Activated gamma-delta T cell treated with anti-CD3 and anti-CD28 coated beads, Interleukin-2, amount 50 U/mL, for 16 hours (primary cell): Measurements from ENCODE around the gene PDZD8.
"Not testable (repeated sequence)": the region's sequence is repeated elsewhere in the genome, so short reads cannot be mapped to it uniquely, and the experiment has no call there.

Experiments
- DNase-seq: peaks from one replicate; pipeline ENCODE4 v3.0.0-alpha.2; 2020; ENCODE audit warnings: low read depth

Gene PDZD8

GRCh38 chr10:117294039-117294645 lies 81.1 kb downstream of the PDZD8 start:
- no peak for DNase-seq

- not testable (repeated sequence) for DNase-seq
Observed at GRCh38 chr10:117290872-117291271, 84.4 kb downstream of the PDZD8 start.

- no peak for DNase-seq
Observed at GRCh38 chr10:117284716-117285494, 90.3 kb downstream of the PDZD8 start.

- DNase-seq: no peak
Observed at GRCh38 chr10:117277675-117278074, 97.6 kb downstream of the PDZD8 start.

GRCh38 chr10:117275121-117275520 lies 100.1 kb downstream of the PDZD8 start:
- DNase-seq: no peak

- no peak for DNase-seq
Observed at GRCh38 chr10:117274509-117274908, 100.7 kb downstream of the PDZD8 start.

- no peak for DNase-seq
Observed at GRCh38 chr10:117273980-117274379, 101.3 kb downstream of the PDZD8 start.

- no peak for DNase-seq
Observed at GRCh38 chr10:117272195-117273076, 102.8 kb downstream of the PDZD8 start.

GRCh38 chr10:117271427-117271826 lies 103.8 kb downstream of the PDZD8 start:
- no peak for DNase-seq

- no peak for DNase-seq
Observed at GRCh38 chr10:117268907-117269306, 106.3 kb downstream of the PDZD8 start.

- no peak for DNase-seq
Observed at GRCh38 chr10:117268258-117268657, 107.0 kb downstream of the PDZD8 start.

GRCh38 chr10:117266812-117267211 lies 108.4 kb downstream of the PDZD8 start:
- no peak for DNase-seq

- DNase-seq: no peak
Observed at GRCh38 chr10:117266400-117266799, 108.8 kb downstream of the PDZD8 start.

GRCh38 chr10:117264782-117265181 lies 110.5 kb downstream of the PDZD8 start:
- no peak for DNase-seq

GRCh38 chr10:117262903-117263293 lies 112.3 kb downstream of the PDZD8 start:
- DNase-seq: no peak

- no peak for DNase-seq
Observed at GRCh38 chr10:117262291-117262902, 112.8 kb downstream of the PDZD8 start.

- no peak for DNase-seq
Observed at GRCh38 chr10:117261501-117261900, 113.7 kb downstream of the PDZD8 start.

GRCh38 chr10:117260084-117260483 lies 115.2 kb downstream of the PDZD8 start:
- DNase-seq: no peak

GRCh38 chr10:117259279-117259678 lies 116.0 kb downstream of the PDZD8 start:
- no peak for DNase-seq

- no peak for DNase-seq
Observed at GRCh38 chr10:117257721-117258120, 117.5 kb downstream of the PDZD8 start.

- no peak for DNase-seq
Observed at GRCh38 chr10:117256910-117257309, 118.3 kb downstream of the PDZD8 start.

- no peak for DNase-seq
Observed at GRCh38 chr10:117255835-117256460, 119.3 kb downstream of the PDZD8 start.
